ENCODE results near the gene TRHDE.

TRHDE gene

GRCh38 chr12:72369423-72369959, 97.3 kb downstream of the TRHDE start:
- TF ChIP-seq CTCF (IDR thresholded peaks at IDR 0.05; ENCODE audit: low read length, missing control alignments), result no peak
- no peak overlapping the region for H3K4me3 ChIP-seq (replicated peaks; ENCODE audit: low read depth, low read length)
- no peak for DNase-seq (ENCODE audit: low read depth)

GRCh38 chr12:72380441-72380840, 108.3 kb downstream of the TRHDE start:
- DNase-seq (ENCODE audit: low read depth), result no peak
- TF ChIP-seq CTCF (IDR thresholded peaks at IDR 0.05; ENCODE audit: low read length, missing control alignments), result no peak
- H3K4me3 ChIP-seq (replicated peaks; ENCODE audit: low read depth, low read length), result no peak overlapping the region

GRCh38 chr12:72388322-72388721, 116.2 kb downstream of the TRHDE start:
- DNase-seq (ENCODE audit: low read depth), result no peak
- no peak overlapping the region for H3K4me3 ChIP-seq (replicated peaks; ENCODE audit: low read depth, low read length)
- no peak for TF ChIP-seq CTCF (IDR thresholded peaks at IDR 0.05; ENCODE audit: low read length, missing control alignments)

GRCh38 chr12:72390146-72390545, 118.0 kb downstream of the TRHDE start:
- no peak overlapping the region for H3K4me3 ChIP-seq (replicated peaks; ENCODE audit: low read depth, low read length)
- no peak for DNase-seq (ENCODE audit: low read depth)
- TF ChIP-seq CTCF (IDR thresholded peaks at IDR 0.05; ENCODE audit: low read length, missing control alignments), result no peak

GRCh38 chr12:72406111-72406510, 133.9 kb downstream of the TRHDE start:
- no peak for DNase-seq (ENCODE audit: low read depth)
- H3K4me3 ChIP-seq (replicated peaks; ENCODE audit: low read depth, low read length), result no peak overlapping the region
- no peak for TF ChIP-seq CTCF (IDR thresholded peaks at IDR 0.05; ENCODE audit: low read length, missing control alignments)

- DNase-seq (ENCODE audit: low read depth), result no peak
- no peak for TF ChIP-seq CTCF (IDR thresholded peaks at IDR 0.05; ENCODE audit: low read length, missing control alignments)
Measured at GRCh38 chr12:72432037-72432604, 160.0 kb downstream of the TRHDE start.

GRCh38 chr12:72433298-72433697, 161.1 kb downstream of the TRHDE start:
- DNase-seq (ENCODE audit: low read depth), result no peak
- TF ChIP-seq CTCF (IDR thresholded peaks at IDR 0.05; ENCODE audit: low read length, missing control alignments), result no peak
- no peak overlapping the region for H3K4me3 ChIP-seq (replicated peaks; ENCODE audit: low read depth, low read length)

More at GRCh38 chr12:72432037-72432604, 160.0 kb downstream of the TRHDE start:
- no peak overlapping the region for H3K4me3 ChIP-seq (replicated peaks; ENCODE audit: low read depth, low read length)

Measured in fibroblast of pulmonary artery (primary cell).